K562 (cell line): ENCODE data around the gene ANKRD12.

Experiments used
- FOSL1 ChIP-seq: fragments of 200-800 bp; sonication (Bioruptor generic); conservative IDR thresholded peaks from 2 replicates; pipeline ENCODE4 v1.6.1; 2016; ENCODE audit warnings: missing genetic modification characterization, missing compliant biosample characterization
- SAFB2 ChIP-seq: fragments of 200-400 bp; formaldehyde crosslinking; IDR thresholded peaks from 2 replicates; pipeline ENCODE4 v1.6.1; 2018; ENCODE audit warnings: borderline replicate concordance, low read length, low read depth, moderate library complexity; ENCODE audit not compliant: severe bottlenecking
- SETDB1 ChIP-seq: IDR thresholded peaks from one replicate; pipeline ENCODE4 v1.6.1; 2012; ENCODE audit warnings: low read length, control low read depth, inconsistent platforms
- TF ChIP-seq, protein P1 (sequence below), 2 experiments: fragments of 250-450 bp in 1 of 2; fragments of 450-650 bp in 1 of 2; sonication (Bioruptor Pico) in 1 of 2; IDR thresholded peaks; 2 replicates each; pipeline versions ENCODE4 v1.6.1 to v1.8.0; 2016 to 2021; ENCODE audit warnings: mild to moderate bottlenecking in 2 of 2, moderate library complexity in 2 of 2, missing compliant biosample characterization in 1 of 2, missing genetic modification characterization in 1 of 2

DNA sequence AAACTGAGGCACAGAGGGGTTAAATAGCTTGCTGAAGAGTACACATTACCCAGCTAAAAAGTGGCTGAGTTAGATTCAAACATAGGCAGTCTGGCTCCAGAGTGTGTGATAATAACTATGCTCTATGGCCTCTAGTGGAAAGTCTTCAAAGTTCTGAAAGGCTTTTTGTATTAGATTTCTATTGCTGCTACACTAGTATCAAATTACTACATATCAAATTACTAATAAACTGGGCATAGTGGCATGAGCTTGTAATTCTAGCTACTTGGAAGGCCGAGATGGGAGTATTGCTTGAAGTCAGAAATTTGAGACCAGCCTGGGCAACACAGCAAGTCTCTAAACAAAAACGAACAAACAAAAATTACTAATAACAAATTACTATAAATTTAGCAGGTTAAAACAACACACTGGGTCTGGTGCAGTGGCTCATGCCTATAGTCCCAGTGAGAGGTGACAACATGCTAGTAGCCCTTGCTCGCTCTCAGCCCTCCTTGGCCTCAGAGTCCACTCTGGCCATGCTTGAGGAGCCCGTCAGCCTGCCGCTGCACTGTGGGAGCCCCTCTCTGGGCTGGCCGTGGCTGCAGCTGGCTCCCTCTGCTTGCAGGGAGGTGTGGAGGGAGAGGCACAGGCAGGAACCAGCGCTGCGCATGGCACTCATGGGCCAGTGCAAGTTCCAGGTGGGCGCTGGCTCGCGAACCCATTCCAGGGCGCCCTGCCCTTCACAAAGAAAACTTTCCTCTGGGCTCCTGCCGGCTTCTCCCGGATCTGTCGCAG is 159.8 kb downstream of the ANKRD12 start:
- no peak for TF ChIP-seq SAFB2
- TF ChIP-seq, protein P1, sequence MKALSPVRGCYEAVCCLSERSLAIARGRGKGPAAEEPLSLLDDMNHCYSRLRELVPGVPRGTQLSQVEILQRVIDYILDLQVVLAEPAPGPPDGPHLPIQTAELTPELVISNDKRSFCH (CRISPR knock-in tag; IDR thresholded peaks at IDR 0.05), result no peak
- TF ChIP-seq, protein P1 (tag; IDR thresholded peaks at IDR 0.05), result no peak
- TF ChIP-seq FOSL1 (tag), result no peak
- no peak for TF ChIP-seq SETDB1
